ENCODE data around the gene ANKRD55.
A peak's percentile ranks its signal among the peaks of the same experiment; 100 is the strongest.

Gene ANKRD55

DNA sequence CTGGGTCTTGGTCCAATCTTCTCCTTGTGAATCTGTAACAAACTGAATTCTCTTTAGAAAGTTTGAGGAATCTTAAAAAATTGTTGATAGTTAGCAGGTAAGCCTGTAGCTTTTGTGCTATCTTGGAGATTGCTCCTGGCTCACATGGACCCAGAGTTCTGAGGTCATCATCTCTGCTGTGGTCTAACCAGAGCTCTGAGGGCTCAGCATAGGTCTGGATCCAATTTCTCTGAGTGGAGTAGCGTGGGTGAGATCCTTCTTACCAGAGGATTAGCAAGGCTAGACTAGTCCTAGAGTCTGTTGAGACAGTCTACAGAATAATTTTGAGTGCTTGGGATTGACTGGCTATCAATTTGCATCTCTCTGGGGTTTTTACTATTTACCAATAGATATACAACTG lies 177.8 kb downstream of the ANKRD55 start:
- H3K36me3 ChIP-seq, result no peaks in the 10 kb centered on the region
- no peaks in the 10 kb centered on the region for H3K27me3 ChIP-seq (ENCODE audit: insufficient read depth, low read depth, severe bottlenecking)
- H3K27ac ChIP-seq, result 0 out of 2 replicates have a peak overlapping the region, but pooled peaks have one; percentile 20
- DNase-seq, result peak; percentile 64
- TF ChIP-seq, protein P1, sequence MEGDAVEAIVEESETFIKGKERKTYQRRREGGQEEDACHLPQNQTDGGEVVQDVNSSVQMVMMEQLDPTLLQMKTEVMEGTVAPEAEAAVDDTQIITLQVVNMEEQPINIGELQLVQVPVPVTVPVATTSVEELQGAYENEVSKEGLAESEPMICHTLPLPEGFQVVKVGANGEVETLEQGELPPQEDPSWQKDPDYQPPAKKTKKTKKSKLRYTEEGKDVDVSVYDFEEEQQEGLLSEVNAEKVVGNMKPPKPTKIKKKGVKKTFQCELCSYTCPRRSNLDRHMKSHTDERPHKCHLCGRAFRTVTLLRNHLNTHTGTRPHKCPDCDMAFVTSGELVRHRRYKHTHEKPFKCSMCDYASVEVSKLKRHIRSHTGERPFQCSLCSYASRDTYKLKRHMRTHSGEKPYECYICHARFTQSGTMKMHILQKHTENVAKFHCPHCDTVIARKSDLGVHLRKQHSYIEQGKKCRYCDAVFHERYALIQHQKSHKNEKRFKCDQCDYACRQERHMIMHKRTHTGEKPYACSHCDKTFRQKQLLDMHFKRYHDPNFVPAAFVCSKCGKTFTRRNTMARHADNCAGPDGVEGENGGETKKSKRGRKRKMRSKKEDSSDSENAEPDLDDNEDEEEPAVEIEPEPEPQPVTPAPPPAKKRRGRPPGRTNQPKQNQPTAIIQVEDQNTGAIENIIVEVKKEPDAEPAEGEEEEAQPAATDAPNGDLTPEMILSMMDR (IDR thresholded peaks at IDR 0.05; ENCODE audit: low read depth, low read length), result no peak
- no peak overlapping the region for H3K4me3 ChIP-seq (ENCODE audit: low read depth, low read length)
- H3K9me3 ChIP-seq (ENCODE audit: severe bottlenecking), result peaks cover 15% of the 10 kb centered on the region

DNA sequence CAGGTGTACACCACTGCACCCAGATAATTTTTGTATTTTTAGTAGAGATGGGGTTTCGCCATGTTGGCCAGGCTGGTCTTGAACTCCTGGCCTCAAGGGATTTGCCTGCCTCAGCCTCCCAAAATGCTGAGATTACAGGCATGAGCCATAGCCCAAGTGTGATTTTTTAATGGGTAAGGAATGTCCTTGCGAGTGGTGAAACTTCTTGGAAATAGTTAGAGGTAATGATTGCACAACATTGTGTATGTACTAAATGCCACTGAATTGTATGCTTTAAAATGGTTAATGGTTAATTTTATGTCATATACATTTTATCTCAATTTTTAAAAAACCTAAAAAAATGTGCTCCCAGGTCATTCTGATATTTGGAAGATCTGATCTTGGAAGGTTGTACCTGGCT lies 178.5 kb downstream of the ANKRD55 start:
- Histone ChIP-seq H3K4me3 (ENCODE audit: low read depth, low read length) (no peak overlapping the region), H3K27ac (no peak overlapping the region), H3K27me3 (ENCODE audit: insufficient read depth, low read depth, severe bottlenecking) (no peaks in the 10 kb centered on the region), H3K9me3 (ENCODE audit: severe bottlenecking) (peaks cover 15% of the 10 kb centered on the region), H3K36me3 (no peaks in the 10 kb centered on the region)
- DNase-seq, result no peak
- TF ChIP-seq, protein P1 (IDR thresholded peaks at IDR 0.05; ENCODE audit: low read depth, low read length), result no peak

DNA sequence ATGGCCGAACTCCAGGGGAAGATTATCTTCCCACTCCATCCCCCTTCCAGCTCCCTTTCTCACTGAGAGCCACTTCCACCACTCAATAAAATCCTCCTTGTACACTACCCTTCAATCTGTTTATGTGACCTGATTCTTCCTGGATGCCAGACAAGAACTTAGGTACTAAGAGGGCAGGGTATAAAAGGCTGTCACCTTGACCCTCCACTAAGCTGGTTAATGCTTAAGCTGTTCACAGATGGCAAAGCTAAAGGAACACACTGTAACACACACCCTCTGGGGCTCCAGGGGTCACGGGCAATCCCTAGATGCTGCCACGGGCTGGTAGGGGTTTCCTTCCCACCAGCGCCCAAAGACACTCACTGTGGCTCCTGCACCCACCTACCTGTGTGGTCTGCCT lies 179.8 kb downstream of the ANKRD55 start:
- no peak overlapping the region for H3K27ac ChIP-seq
- peaks cover 15% of the 10 kb centered on the region for H3K9me3 ChIP-seq (ENCODE audit: severe bottlenecking)
- DNase-seq, result no peak
- no peaks in the 10 kb centered on the region for H3K36me3 ChIP-seq
- TF ChIP-seq, protein P1 (IDR thresholded peaks at IDR 0.05; ENCODE audit: low read depth, low read length), result no peak
- no peaks in the 10 kb centered on the region for H3K27me3 ChIP-seq (ENCODE audit: insufficient read depth, low read depth, severe bottlenecking)
- H3K4me3 ChIP-seq (ENCODE audit: low read depth, low read length), result no peak overlapping the region

DNA sequence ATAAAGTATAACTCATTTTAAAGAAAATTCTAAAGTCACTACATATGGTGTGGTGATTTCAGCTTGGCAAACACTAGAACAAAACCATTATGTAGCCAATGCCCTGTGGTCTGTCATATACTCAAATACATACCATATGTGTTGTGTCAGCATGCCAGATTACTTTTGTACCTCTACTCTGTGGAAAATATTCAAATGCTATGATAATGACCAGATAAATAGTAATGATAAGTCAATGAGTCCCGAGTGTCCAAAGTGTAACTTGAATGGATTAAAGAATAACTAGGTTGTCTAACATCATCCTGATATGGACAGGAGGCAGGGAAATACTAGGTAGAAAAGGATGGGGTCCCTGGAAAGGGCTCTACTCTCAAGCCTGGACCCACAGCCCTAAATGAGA lies 180.4 kb downstream of the ANKRD55 start:
- peaks cover 15% of the 10 kb centered on the region for H3K9me3 ChIP-seq (ENCODE audit: severe bottlenecking)
- DNase-seq, result no peak
- TF ChIP-seq, protein P1 (IDR thresholded peaks at IDR 0.05; ENCODE audit: low read depth, low read length), result no peak
- no peaks in the 10 kb centered on the region for H3K27me3 ChIP-seq (ENCODE audit: insufficient read depth, low read depth, severe bottlenecking)
- no peak overlapping the region for H3K4me3 ChIP-seq (ENCODE audit: low read depth, low read length)
- no peak overlapping the region for H3K27ac ChIP-seq
- H3K36me3 ChIP-seq, result no peaks in the 10 kb centered on the region

DNA sequence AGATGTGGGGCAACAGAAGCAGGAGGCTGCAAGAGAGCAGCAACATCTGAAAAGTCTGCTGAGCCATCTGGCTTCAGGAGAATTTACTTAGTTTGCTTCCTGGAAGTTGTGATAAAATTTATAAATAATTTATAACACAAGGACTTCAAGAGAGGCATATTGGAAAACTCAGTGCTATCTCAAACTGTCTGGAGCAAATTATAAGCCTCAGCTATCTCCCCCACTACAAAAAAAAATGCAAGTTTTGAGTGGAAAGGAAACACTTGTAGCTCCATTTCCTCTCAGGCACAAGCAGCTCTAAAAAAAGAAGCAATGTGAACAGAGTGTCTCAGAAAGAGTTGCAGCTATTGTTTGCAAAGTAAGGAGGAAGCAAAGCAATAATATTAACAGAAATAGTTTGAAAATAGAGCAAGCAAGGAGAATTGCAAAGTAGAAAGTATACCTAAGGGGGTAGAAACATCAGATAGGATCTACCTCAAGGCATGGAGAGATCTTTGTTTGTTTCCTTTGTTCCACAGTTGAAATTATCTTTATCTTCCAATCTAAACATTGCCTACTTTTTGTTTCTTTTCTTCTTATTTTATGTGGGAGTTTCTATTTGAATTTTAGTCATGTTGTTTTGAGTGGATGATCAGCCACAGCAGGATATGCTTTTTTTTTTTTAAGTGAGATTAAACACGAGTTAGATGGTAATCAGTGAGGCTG lies 182.4 kb downstream of the ANKRD55 start:
- Histone ChIP-seq H3K4me3 (ENCODE audit: low read depth, low read length) (no peak overlapping the region), H3K27ac (no peak overlapping the region), H3K36me3 (no peaks in the 10 kb centered on the region), H3K27me3 (ENCODE audit: insufficient read depth, low read depth, severe bottlenecking) (no peaks in the 10 kb centered on the region), H3K9me3 (ENCODE audit: severe bottlenecking) (peaks cover 12% of the 10 kb centered on the region)
- TF ChIP-seq, protein P1 (IDR thresholded peaks at IDR 0.05; ENCODE audit: low read depth, low read length), result no peak
- DNase-seq, result no peak

All from WERI-Rb-1 (cell line).